ENCODE data around the gene SAFB. TPM values are rescaled to one million over a fixed set of nuclear protein-coding genes. Genes with fewer than 3 reads are reported as not detected.

Gene SAFB
- total and polyA plus RNA-seq, 2 of the 13 experiments (the other 11 are each of a cell fraction or from before 2014, with no cell fraction given), result 21.0 to 28.4 TPM

DNA sequence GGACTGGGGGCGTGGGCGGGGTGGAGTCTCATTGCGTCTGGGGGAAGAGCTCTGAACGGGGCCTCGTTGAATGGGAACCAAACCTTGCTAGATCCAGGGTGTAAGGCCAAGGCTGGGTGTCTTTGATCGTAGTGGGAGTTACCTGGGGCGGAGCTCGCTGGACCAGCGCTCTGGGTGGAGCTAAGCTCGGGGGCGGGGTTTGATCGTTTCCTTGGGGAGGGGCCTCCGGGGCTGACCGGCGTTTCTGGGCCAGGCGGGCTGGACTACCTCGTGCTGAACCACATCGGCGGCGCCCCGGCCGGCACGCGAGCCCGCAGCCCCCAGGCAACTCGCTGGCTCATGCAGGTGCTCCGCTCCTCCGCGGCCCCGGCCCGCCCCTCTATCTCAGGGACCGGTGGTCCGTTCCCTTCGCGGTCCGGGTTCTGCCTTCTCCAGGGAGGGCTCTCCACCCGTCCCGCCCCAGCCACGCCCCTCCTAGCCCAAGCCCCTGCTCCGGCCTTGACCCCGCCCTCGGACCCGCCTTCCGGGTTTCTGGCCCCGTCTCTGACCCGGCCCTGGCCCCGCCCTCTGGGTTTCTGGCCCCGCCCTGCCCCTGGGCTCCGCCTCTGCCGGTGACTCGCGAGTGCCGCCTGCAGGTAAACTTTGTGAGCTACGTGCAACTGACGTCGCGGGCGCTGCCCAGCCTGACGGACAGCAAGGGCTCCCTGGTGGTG, 63.9 kb downstream of the SAFB start (continued):
- TF ChIP-seq, protein P1, sequence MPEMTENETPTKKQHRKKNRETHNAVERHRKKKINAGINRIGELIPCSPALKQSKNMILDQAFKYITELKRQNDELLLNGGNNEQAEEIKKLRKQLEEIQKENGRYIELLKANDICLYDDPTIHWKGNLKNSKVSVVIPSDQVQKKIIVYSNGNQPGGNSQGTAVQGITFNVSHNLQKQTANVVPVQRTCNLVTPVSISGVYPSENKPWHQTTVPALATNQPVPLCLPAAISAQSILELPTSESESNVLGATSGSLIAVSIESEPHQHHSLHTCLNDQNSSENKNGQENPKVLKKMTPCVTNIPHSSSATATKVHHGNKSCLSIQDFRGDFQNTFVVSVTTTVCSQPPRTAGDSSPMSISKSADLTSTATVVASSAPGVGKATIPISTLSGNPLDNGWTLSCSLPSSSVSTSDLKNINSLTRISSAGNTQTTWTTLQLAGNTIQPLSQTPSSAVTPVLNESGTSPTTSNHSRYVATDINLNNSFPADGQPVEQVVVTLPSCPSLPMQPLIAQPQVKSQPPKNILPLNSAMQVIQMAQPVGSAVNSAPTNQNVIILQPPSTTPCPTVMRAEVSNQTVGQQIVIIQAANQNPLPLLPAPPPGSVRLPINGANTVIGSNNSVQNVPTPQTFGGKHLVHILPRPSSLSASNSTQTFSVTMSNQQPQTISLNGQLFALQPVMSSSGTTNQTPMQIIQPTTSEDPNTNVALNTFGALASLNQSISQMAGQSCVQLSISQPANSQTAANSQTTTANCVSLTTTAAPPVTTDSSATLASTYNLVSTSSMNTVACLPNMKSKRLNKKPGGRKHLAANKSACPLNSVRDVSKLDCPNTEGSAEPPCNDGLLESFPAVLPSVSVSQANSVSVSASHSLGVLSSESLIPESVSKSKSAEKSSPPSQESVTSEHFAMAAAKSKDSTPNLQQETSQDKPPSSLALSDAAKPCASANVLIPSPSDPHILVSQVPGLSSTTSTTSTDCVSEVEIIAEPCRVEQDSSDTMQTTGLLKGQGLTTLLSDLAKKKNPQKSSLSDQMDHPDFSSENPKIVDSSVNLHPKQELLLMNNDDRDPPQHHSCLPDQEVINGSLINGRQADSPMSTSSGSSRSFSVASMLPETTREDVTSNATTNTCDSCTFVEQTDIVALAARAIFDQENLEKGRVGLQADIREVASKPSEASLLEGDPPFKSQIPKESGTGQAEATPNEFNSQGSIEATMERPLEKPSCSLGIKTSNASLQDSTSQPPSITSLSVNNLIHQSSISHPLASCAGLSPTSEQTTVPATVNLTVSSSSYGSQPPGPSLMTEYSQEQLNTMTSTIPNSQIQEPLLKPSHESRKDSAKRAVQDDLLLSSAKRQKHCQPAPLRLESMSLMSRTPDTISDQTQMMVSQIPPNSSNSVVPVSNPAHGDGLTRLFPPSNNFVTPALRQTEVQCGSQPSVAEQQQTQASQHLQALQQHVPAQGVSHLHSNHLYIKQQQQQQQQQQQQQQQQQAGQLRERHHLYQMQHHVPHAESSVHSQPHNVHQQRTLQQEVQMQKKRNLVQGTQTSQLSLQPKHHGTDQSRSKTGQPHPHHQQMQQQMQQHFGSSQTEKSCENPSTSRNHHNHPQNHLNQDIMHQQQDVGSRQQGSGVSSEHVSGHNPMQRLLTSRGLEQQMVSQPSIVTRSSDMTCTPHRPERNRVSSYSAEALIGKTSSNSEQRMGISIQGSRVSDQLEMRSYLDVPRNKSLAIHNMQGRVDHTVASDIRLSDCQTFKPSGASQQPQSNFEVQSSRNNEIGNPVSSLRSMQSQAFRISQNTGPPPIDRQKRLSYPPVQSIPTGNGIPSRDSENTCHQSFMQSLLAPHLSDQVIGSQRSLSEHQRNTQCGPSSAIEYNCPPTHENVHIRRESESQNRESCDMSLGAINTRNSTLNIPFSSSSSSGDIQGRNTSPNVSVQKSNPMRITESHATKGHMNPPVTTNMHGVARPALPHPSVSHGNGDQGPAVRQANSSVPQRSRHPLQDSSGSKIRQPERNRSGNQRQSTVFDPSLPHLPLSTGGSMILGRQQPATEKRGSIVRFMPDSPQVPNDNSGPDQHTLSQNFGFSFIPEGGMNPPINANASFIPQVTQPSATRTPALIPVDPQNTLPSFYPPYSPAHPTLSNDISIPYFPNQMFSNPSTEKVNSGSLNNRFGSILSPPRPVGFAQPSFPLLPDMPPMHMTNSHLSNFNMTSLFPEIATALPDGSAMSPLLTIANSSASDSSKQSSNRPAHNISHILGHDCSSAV (CRISPR knock-in tag; IDR thresholded peaks at IDR 0.05; ENCODE audit: borderline replicate concordance), result no peak
- no peak for TF ChIP-seq EZH2 (conservative IDR thresholded peaks at IDR 0.05; ENCODE audit: low read depth, low read length)
- TF ChIP-seq TCF7 (IDR thresholded peaks at IDR 0.05; ENCODE audit: low read depth), result no peak
- TF ChIP-seq ESRRA (CRISPR knock-in tag; IDR thresholded peaks at IDR 0.05; ENCODE audit: low read depth), result no peak
- TF ChIP-seq ONECUT2 (CRISPR knock-in tag; IDR thresholded peaks at IDR 0.05), result no peak
- no peak for TF ChIP-seq ZFAT (CRISPR knock-in tag; conservative IDR thresholded peaks at IDR 0.05)
- no peak; the same call in 1 of the 2 replicates for TF ChIP-seq ZNF451 (CRISPR knock-in tag; IDR thresholded peaks at IDR 0.05)
- TF ChIP-seq TOPORS (CRISPR knock-in tag; IDR thresholded peaks at IDR 0.05), result no peak
- no peak for TF ChIP-seq ZFYVE20 (CRISPR knock-in tag; IDR thresholded peaks at IDR 0.05; ENCODE audit: borderline replicate concordance, low read depth)
- TF ChIP-seq, protein P2, sequence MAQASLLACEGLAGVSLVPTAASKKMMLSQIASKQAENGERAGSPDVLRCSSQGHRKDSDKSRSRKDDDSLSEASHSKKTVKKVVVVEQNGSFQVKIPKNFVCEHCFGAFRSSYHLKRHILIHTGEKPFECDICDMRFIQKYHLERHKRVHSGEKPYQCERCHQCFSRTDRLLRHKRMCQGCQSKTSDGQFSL (CRISPR knock-in tag; IDR thresholded peaks at IDR 0.05), result no peak
- TF ChIP-seq ZNF331 (CRISPR knock-in tag; IDR thresholded peaks at IDR 0.05), result no peak
- TF ChIP-seq, protein P3, sequence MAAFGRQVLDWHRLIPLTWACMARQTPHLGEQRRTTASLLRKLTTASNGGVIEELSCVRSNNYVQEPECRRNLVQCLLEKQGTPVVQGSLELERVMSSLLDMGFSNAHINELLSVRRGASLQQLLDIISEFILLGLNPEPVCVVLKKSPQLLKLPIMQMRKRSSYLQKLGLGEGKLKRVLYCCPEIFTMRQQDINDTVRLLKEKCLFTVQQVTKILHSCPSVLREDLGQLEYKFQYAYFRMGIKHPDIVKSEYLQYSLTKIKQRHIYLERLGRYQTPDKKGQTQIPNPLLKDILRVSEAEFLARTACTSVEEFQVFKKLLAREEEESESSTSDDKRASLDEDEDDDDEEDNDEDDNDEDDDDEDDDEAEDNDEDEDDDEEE (CRISPR knock-in tag; IDR thresholded peaks at IDR 0.05), result no peak
- TF ChIP-seq ZNF260 (CRISPR knock-in tag; IDR thresholded peaks at IDR 0.05; ENCODE audit: borderline replicate concordance, low read depth), result no peak
- TF ChIP-seq ATAD3A (CRISPR knock-in tag; IDR thresholded peaks at IDR 0.05), result no peak
- TF ChIP-seq DR1 (CRISPR knock-in tag; IDR thresholded peaks at IDR 0.05), result peak; percentile 26; the same call in 1 of the 2 replicates
- peak; percentile 51; the same call in 1 of the 2 replicates for TF ChIP-seq BHLHE40 (IDR thresholded peaks at IDR 0.05; ENCODE audit: low read length)
- TF ChIP-seq HES4 (CRISPR knock-in tag; IDR thresholded peaks at IDR 0.05; ENCODE audit: borderline replicate concordance), result no peak
- TF ChIP-seq MIXL1 (CRISPR knock-in tag; IDR thresholded peaks at IDR 0.05), result no peak
- TF ChIP-seq MBD4 (IDR thresholded peaks at IDR 0.05; ENCODE audit: borderline replicate concordance, low read length), result no peak
- TF ChIP-seq ZNF879 (CRISPR knock-in tag; IDR thresholded peaks at IDR 0.05), result no peak
